Measurements from ENCODE around the gene UST.

The UST gene

DNA sequence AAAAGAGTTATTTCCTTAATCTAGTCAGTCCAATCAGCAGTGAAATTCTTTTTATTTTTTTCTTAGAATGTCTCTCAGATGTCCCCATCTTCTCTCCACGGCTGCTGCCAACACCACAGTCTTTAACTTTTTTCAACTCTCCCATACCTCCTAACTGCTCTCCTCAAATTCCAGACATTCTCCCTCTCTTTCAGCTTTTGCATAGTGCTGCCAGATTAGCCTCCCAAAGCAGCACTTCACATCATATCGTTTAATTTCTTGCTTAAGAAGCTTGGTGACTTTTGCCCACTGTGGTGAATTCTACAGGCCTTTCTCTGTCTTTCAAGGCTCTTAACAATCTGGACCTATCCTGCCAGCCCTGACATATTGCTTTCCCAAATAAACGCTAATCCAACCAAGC, 233.4 kb downstream of the UST start:
- TF ChIP-seq, protein P1, sequence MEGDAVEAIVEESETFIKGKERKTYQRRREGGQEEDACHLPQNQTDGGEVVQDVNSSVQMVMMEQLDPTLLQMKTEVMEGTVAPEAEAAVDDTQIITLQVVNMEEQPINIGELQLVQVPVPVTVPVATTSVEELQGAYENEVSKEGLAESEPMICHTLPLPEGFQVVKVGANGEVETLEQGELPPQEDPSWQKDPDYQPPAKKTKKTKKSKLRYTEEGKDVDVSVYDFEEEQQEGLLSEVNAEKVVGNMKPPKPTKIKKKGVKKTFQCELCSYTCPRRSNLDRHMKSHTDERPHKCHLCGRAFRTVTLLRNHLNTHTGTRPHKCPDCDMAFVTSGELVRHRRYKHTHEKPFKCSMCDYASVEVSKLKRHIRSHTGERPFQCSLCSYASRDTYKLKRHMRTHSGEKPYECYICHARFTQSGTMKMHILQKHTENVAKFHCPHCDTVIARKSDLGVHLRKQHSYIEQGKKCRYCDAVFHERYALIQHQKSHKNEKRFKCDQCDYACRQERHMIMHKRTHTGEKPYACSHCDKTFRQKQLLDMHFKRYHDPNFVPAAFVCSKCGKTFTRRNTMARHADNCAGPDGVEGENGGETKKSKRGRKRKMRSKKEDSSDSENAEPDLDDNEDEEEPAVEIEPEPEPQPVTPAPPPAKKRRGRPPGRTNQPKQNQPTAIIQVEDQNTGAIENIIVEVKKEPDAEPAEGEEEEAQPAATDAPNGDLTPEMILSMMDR (IDR thresholded peaks at IDR 0.05) = no peak
- peaks cover 56% of the 10 kb centered on the region for H3K36me3 Mint-ChIP-seq (ENCODE audit: low read depth)
- no peaks in the 10 kb centered on the region for H3K9me3 Mint-ChIP-seq
- H3K4me1 Mint-ChIP-seq = no peaks in the 10 kb centered on the region
- peak overlapping the region; percentile 16 for H3K27ac Mint-ChIP-seq
- H3K4me3 Mint-ChIP-seq = no peak overlapping the region
- H3K27me3 Mint-ChIP-seq (ENCODE audit: low read depth, poor library complexity) = no peaks in the 10 kb centered on the region
- no peak for DNase-seq

DNA sequence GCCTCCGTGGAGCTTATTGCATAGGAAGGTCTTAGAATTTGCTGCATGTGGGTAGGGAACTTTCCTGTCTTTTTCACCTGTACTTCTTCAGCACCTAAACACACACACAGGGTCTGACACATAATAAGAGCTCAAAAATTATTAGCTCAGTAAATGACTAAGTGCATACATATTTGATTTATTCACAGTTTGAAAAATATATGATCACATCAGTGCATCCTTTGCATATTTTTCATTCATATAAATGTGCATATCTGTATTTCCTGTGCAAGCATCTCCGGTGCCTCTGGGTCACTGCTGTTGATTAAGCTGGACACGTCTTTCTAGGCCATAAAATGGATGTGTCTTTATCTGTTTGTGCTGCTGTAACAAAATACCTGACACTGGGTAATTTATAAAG, 234.7 kb downstream of the UST start:
- DNase-seq = no peak
- Mint-ChIP-seq H3K27ac (no peak overlapping the region), H3K4me1 (no peaks in the 10 kb centered on the region), H3K36me3 (ENCODE audit: low read depth) (peaks cover 58% of the 10 kb centered on the region), H3K9me3 (no peaks in the 10 kb centered on the region), H3K27me3 (ENCODE audit: low read depth, poor library complexity) (no peaks in the 10 kb centered on the region), H3K4me3 (no peak overlapping the region)
- TF ChIP-seq, protein P1 (IDR thresholded peaks at IDR 0.05) = no peak

DNA sequence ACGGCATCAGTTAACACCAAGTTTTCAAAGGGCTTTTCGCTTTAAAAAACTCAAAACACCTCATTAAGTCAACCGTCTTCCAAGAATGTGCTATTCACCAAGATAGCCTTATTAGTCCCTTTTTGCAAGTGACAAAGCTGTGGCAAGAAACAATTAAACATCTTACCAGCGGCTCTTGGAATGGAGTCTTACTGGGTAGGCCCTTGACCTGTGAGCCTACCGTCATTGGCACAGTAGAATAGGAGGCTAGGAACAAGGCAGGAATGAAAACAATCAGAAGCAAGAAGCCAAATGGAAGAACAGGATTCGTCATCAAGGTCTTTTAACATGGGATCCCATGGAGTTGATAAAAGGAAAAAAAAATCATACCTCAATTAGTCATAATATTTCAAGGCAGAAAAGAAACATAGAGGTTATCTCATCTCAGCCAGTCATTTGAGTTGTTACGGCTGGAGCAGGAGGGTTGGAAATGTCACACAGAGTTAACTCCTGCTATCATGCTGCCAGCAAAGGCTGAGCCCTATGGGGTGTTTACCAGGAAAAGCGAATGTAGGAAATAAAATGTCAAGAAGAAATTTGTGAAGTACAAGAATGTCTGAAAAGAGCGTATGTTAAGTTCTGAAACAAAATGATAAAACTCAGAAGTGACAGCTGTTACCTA, 236.4 kb downstream of the UST start:
- TF ChIP-seq, protein P1 (IDR thresholded peaks at IDR 0.05) = no peak
- peaks cover 57% of the 10 kb centered on the region for H3K36me3 Mint-ChIP-seq (ENCODE audit: low read depth)

DNA sequence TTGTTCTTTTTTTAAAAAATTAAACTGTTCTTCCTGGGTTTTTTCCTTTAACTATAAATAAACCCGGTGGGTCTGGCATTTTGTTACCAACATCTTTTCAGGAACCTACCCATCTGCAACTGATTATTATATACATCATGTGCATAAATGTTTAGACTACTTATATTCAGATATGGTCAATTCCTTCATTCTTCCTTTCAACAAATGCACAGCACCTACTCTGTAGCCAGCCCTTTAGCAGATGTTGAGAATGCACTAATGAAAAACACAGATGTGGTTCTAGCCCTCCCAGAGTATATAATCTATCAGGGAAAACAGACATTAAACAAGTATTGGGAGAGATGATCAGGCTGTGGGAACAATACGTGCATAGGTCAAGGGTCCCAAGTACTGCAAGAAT, 237.1 kb downstream of the UST start:
- Mint-ChIP-seq H3K9me3 (no peaks in the 10 kb centered on the region), H3K4me3 (no peak overlapping the region), H3K36me3 (ENCODE audit: low read depth) (peaks cover 59% of the 10 kb centered on the region), H3K27ac (no peak overlapping the region), H3K4me1 (peaks cover 4% of the 10 kb centered on the region), H3K27me3 (ENCODE audit: low read depth, poor library complexity) (no peaks in the 10 kb centered on the region)
- TF ChIP-seq, protein P1 (IDR thresholded peaks at IDR 0.05) = no peak
- no peak for DNase-seq

More for the DNA sequence above, 236.4 kb downstream of the UST start:
- Mint-ChIP-seq H3K27me3 (ENCODE audit: low read depth, poor library complexity) (no peaks in the 10 kb centered on the region), H3K27ac (no peak overlapping the region), H3K4me3 (no peak overlapping the region), H3K9me3 (no peaks in the 10 kb centered on the region), H3K4me1 (no peaks in the 10 kb centered on the region)
- DNase-seq = no peak

DNA sequence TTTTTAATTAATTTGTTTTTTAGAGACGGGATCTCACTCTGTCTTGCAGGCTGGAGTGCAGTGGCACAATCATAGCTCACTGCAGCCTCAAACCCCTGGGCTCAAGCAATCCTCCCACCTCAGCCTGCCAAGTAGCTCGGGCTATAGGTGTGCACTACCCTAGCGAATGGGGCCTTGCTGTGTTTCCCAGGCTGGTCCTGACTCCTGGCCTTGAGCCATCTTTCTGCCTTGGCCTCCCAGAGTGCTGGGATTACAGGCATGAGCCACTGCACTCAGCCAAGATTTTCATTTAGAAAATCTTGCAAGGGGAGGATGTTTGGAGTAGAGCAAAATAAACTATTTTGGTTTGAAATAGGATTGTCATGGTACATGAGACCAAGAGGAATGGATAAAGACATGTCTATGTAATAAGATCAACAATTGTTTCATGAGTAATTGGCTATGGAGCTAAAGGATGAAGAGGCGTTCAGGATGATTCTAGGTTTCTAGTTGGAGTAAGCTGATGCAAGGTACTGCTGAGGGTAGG, 237.8 kb downstream of the UST start:
- Mint-ChIP-seq H3K4me3 (no peak overlapping the region), H3K36me3 (ENCODE audit: low read depth) (peaks cover 57% of the 10 kb centered on the region), H3K4me1 (peaks cover 5% of the 10 kb centered on the region), H3K27me3 (ENCODE audit: low read depth, poor library complexity) (no peaks in the 10 kb centered on the region), H3K27ac (no peak overlapping the region), H3K9me3 (no peaks in the 10 kb centered on the region)
- no peak for DNase-seq
- TF ChIP-seq, protein P1 (IDR thresholded peaks at IDR 0.05) = no peak

DNA sequence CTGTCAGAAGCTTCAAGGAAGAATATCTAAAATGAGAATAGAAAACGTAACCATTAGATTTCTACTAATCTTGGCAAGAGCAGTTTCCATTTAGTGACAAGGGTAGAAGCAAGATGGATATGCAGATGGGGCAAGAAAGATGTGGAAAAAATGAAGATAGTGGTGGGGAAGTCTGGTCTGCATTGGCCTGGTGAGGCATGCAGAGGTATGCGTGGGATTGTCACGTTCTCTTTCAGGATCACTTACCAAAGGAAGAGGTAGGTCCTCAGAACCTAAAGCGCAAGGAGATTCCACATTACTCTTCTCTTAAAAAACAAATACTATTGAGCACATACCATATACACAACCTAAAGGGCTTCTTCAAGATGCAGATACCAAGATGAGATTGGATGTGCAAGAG, 238.7 kb downstream of the UST start:
- H3K36me3 Mint-ChIP-seq (ENCODE audit: low read depth) = peaks cover 61% of the 10 kb centered on the region
- no peak for DNase-seq
- no peaks in the 10 kb centered on the region for H3K9me3 Mint-ChIP-seq
- TF ChIP-seq, protein P1 (IDR thresholded peaks at IDR 0.05) = no peak
- H3K4me1 Mint-ChIP-seq = peaks cover 5% of the 10 kb centered on the region
- no peaks in the 10 kb centered on the region for H3K27me3 Mint-ChIP-seq (ENCODE audit: low read depth, poor library complexity)
- H3K27ac Mint-ChIP-seq = peak overlapping the region; percentile 25
- H3K4me3 Mint-ChIP-seq = no peak overlapping the region

Data from nephron progenitor cell (in vitro differentiated cells).